NT2/D1 (cell line): ENCODE data around the gene SYVN1.

Experiments used
- DNase-seq: peaks from one replicate; pipeline ENCODE4 v3.0.0-alpha.2; 2011; ENCODE audit warnings: low read depth, low spot score
- H3K27me3 ChIP-seq: 2 replicates; pipeline ENCODE4 v1.6.0; 2011; ENCODE audit warnings: mild to moderate bottlenecking; ENCODE audit not compliant: insufficient read length, insufficient read depth
- H3K36me3 ChIP-seq: 2 replicates; pipeline ENCODE4 v1.6.1; 2011; ENCODE audit warnings: mild to moderate bottlenecking, low read length, mixed read lengths; ENCODE audit not compliant: insufficient read depth, insufficient read length
- H3K4me1 ChIP-seq: 2 replicates; pipeline ENCODE4 v1.5.1; 2011; ENCODE audit not compliant: insufficient read depth, insufficient read length
- H3K4me3 ChIP-seq: 2 replicates; pipeline ENCODE4 v1.5.1; 2011; ENCODE audit warnings: low read depth; ENCODE audit not compliant: insufficient read length
- H3K9ac ChIP-seq: 2 replicates; pipeline ENCODE4 v1.6.0; 2011; ENCODE audit warnings: low read depth; ENCODE audit not compliant: insufficient read length
- H3K9me3 ChIP-seq: 2 replicates; pipeline ENCODE4 v1.5.1; 2011; ENCODE audit warnings: mild to moderate bottlenecking, low read length; ENCODE audit not compliant: insufficient read depth
- SUZ12 ChIP-seq: IDR thresholded peaks from 2 replicates; pipeline ENCODE4 v1.6.1; 2011; ENCODE audit not compliant: insufficient read length, insufficient read depth; ENCODE audit errors: extremely low read depth
- YY1 ChIP-seq: IDR thresholded peaks from 2 replicates; pipeline ENCODE4 v1.6.1; 2011; ENCODE audit not compliant: insufficient read length, insufficient read depth
- ZNF274 ChIP-seq: IDR thresholded peaks from 2 replicates; pipeline ENCODE4 v1.6.1; 2011; ENCODE audit warnings: mild to moderate bottlenecking, low read depth, low read length

The SYVN1 gene

DNA sequence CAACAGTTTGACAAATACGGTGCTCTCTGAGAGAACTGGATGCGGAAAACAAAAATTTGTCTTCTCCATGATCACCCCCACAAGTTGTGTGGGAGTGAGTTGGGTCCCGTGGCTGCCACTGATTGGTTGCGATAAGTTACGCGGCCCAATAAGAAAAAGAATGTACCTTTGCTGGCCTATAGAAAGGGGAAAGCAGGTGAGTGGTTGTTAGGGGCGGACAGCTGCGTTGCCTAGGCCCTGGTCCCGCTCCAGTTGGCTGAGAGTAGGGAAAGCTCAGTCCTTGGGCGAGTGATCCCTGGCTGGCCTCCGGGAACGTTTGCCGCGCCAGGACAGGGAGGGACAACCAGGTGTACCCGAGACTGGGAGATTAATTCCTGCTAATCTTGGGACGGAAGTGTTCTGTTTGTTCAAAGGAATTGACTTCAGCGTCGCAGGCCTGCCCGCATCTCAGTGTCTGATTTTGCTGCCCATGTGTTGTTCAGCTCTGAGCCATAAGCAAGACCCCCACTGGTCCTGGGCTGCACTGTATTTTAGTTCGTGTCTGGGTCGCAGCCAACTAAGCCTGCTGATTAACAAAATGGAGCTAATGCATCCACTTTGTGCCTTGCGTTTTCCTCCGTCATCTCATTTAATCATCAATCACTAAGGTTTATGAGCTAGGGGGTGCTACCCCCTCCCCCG lies 773 bp upstream of the SYVN1 start:
- no peaks in the 10 kb centered on the region for H3K9me3 ChIP-seq
- TF ChIP-seq YY1 (no peak), ZNF274 (no peak), SUZ12 (no peak)

DNA sequence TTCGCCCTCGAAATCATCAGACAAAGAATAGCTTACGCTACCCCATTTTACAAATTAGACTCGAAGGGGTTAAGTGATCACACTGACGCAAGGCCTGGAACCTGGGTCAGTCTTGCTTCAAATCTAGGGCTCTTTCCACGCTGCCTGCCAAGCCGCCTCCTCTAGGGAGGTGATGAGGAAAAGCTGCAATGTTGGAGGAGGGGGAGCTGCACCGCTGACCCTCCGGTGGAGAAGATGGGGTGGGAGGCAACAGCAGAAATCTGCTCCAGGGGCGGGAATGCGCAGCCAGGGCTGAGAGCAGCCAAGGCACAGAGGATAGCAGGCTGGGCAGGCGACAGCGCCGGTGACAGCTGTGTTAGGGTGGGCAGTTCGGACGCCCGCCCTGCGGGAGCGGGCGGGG lies 595 bp downstream of the SYVN1 start:
- peaks cover 12% of the 10 kb centered on the region for H3K4me1 ChIP-seq
- no peak for DNase-seq
- no peak for TF ChIP-seq ZNF274
- no peak for TF ChIP-seq SUZ12
- TF ChIP-seq YY1 = no peak
- peak overlapping the region; percentile 96 for H3K4me3 ChIP-seq
- H3K27me3 ChIP-seq = no peaks in the 10 kb centered on the region
- no peaks in the 10 kb centered on the region for H3K9me3 ChIP-seq
- H3K9ac ChIP-seq = peak overlapping the region; percentile 99
- H3K36me3 ChIP-seq = peaks cover 43% of the 10 kb centered on the region

More for the DNA sequence above, 773 bp upstream of the SYVN1 start:
- peaks cover 12% of the 10 kb centered on the region for H3K4me1 ChIP-seq
- peaks cover 29% of the 10 kb centered on the region for H3K36me3 ChIP-seq
- peak overlapping the region; percentile 96 for H3K4me3 ChIP-seq
- H3K27me3 ChIP-seq = no peaks in the 10 kb centered on the region
- peak; percentile 98 for DNase-seq
- H3K9ac ChIP-seq = peak overlapping the region; percentile 99

DNA sequence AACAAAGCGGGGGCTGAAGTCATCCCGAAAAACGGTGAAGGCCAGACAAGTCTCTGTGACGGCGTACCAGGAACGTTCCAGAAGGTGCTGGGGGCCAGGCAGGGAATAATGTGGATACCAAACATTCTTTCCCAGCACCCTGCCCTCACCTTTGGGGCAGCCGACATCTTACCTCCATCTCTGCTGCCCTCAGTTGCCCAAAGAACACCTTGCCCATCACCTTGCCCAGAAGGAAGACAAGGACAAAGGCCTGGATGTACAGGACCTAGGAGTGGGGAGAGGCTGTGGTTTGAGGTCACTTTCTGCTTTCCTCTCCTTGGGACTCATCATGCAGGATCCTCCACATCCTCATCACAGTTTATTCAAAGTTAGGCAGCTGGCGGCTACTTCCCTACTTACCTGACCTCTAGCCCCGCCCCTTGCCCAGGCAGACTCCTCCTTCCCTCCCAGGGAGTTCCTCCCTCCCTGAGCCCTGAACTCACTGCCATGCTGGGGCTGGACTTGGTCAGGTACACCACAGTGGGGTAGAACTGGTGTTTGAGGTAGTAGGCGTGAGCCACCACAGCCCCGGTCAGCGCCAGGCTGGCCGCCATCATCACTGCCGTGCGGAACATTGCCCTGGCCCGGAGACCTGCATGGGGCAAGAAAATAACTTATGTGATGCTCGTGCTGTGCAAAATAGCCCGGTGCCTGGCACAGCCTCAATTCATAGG lies 1.2 kb downstream of the SYVN1 start:
- no peak for TF ChIP-seq ZNF274
- peak overlapping the region; percentile 96 for H3K4me3 ChIP-seq
- peaks cover 49% of the 10 kb centered on the region for H3K36me3 ChIP-seq
- H3K9ac ChIP-seq = peak overlapping the region; percentile 99
- H3K27me3 ChIP-seq = no peaks in the 10 kb centered on the region
- DNase-seq = no peak
- peaks cover 12% of the 10 kb centered on the region for H3K4me1 ChIP-seq
- H3K9me3 ChIP-seq = no peaks in the 10 kb centered on the region

DNA sequence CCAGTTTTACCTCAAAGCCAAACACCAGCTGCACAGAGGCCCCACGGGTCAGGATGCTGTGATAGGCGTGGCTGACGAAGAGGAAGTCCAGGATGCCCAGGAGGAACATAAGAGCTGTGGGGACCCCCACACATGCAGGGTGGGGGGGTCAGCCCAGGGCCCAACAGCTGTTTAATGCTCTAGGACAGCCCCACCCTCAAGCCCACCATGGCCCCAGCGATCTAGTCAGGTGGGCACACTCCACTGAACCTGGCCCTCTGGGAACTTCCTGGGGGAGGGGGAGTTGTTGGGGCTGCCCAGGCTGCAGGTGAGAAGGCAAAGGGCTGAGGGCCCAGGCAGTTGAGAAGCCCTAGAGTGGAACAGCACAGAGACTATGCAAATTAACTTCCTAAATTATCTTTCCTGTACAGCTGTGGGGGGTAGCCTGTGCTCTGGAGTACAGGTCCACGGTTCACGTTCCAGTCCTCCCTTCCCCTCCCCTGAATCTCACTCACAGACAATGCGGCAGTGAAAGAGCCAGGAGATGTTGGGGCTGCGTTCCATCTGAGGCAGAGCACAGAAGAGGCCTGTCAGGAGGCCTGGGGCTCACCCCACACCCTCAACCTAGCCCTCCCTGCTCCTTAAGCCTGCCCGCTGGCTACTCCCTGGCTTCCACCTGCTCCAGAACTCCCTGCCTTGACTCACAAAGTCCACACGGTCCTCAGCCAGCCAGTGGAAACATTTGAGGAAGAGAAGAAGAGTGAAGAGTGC lies 1.9 kb downstream of the SYVN1 start:
- no peak for DNase-seq
- Histone ChIP-seq H3K27me3 (no peaks in the 10 kb centered on the region), H3K9ac (no peak overlapping the region), H3K36me3 (peaks cover 56% of the 10 kb centered on the region), H3K4me1 (peaks cover 14% of the 10 kb centered on the region), H3K9me3 (no peaks in the 10 kb centered on the region), H3K4me3 (no peak overlapping the region)
- TF ChIP-seq ZNF274 = no peak
- no peak for TF ChIP-seq SUZ12

DNA sequence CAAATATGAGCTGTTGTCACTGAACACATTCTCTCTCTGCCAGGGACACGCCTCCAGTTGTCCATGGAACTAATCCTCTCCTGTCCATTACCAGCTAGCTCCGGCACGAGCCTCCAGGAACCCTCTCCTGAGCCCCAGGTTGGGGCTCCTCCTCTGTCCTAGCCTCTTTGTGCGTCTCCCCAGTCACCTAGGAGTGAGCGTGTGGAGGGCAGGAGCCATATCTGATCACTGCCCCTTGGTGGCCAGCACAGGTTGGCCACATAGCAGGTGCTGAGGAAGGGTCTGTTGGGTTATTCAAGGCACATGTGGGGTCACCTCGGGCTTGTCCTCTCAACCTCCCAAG lies 2.5 kb downstream of the SYVN1 start:
- H3K9me3 ChIP-seq = no peaks in the 10 kb centered on the region
- no peak for DNase-seq
- H3K4me1 ChIP-seq = peaks cover 14% of the 10 kb centered on the region
- H3K27me3 ChIP-seq = no peaks in the 10 kb centered on the region
- peaks cover 62% of the 10 kb centered on the region for H3K36me3 ChIP-seq
- H3K4me3 ChIP-seq = no peak overlapping the region
- TF ChIP-seq SUZ12 (no peak), YY1 (no peak), ZNF274 (no peak)
- no peak overlapping the region for H3K9ac ChIP-seq

DNA sequence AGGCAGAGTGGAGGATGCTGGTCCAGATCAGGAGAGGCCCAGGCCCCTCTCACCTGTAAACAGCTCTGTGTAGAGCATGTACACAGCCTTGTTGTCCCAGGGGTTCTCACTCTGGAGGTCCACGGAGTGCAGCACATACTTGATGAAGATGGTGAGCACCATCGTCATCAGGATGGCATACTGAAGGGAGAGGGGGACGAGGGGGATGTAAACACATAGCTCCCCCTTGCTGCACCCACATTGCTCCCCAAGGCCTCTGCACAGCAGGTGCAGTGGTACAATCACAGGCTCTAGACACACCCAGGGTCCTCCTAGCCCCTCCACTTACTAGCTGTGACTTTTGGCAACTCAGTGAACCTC lies 2.9 kb downstream of the SYVN1 start:
- Histone ChIP-seq H3K36me3 (peaks cover 66% of the 10 kb centered on the region), H3K4me3 (no peak overlapping the region), H3K9ac (no peak overlapping the region), H3K27me3 (no peaks in the 10 kb centered on the region), H3K9me3 (no peaks in the 10 kb centered on the region), H3K4me1 (peaks cover 17% of the 10 kb centered on the region)
- TF ChIP-seq ZNF274 (no peak), YY1 (no peak), SUZ12 (no peak)
- no peak for DNase-seq

DNA sequence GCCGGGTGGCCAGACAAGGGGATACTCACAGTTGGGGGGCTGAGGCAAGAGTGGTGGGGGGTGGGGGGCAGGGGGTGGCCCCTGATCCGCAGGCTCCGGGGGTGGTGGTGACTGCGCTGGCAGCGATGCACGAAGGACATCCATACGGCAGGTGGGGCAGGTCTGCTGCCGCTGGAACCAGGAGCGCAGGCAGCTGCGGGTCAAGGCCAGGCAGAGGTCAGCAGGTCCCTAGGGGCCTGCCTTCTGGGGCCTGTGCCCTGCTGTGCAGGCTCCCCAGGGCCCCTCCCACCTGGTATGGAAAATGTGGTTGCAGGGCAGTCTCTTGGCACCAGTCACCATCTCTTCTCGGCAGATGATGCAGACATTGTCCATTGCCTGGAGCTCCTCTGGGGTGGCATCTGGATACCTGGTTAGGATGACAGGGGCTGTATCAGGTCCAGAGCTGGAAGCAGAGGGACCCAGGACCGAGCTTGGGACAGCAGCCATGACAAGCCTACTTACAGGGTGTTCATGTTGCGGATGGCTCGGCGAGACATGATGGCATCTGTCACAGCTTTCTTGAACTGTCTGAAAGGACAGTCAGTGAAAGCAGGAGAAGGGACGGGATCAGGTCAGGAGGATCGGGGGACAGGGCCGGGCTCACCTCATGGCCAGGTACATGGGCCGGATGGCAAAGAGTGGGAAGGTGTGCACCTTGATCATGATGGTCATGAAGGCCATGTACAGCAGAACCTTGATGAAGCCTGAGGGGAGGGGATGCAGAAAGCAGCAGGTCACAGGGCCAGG lies 3.5 kb downstream of the SYVN1 start:
- peaks cover 18% of the 10 kb centered on the region for H3K4me1 ChIP-seq
- H3K4me3 ChIP-seq = no peak overlapping the region
- H3K36me3 ChIP-seq = peaks cover 72% of the 10 kb centered on the region
- no peaks in the 10 kb centered on the region for H3K9me3 ChIP-seq
- no peak for DNase-seq
- TF ChIP-seq YY1 (no peak), ZNF274 (no peak), SUZ12 (no peak)
- no peak overlapping the region for H3K9ac ChIP-seq
- no peaks in the 10 kb centered on the region for H3K27me3 ChIP-seq
